Activated naive CD4-positive, alpha-beta T cell treated with anti-CD3 and anti-CD28 coated beads, Interleukin-2, amount 50 U/mL, for 24 hours (primary cell): ENCODE data around the gene TRPM7.
"Not testable (repeated sequence)": the region's sequence is repeated elsewhere in the genome, so short reads cannot be mapped to it uniquely, and the experiment has no call there.

ENCODE experiments used
- H3K27ac Mint-ChIP-seq: one replicate; pipeline ENCODE4 v1.8.0; 2021; ENCODE audit warnings: mild to moderate bottlenecking, mixed read lengths
- H3K27me3 Mint-ChIP-seq: one replicate; pipeline ENCODE4 v1.8.0; 2021; ENCODE audit warnings: mixed read lengths
- H3K36me3 Mint-ChIP-seq: one replicate; pipeline ENCODE4 v1.8.0; 2021; ENCODE audit warnings: mixed read lengths
- H3K4me1 Mint-ChIP-seq: one replicate; pipeline ENCODE4 v1.8.0; 2021; ENCODE audit warnings: mixed read lengths
- H3K4me3 Mint-ChIP-seq: one replicate; pipeline ENCODE4 v1.8.0; 2021; ENCODE audit warnings: mild to moderate bottlenecking, mixed read lengths
- H3K9me3 Mint-ChIP-seq: one replicate; pipeline ENCODE4 v1.8.0; 2021; ENCODE audit warnings: mixed read lengths

TRPM7 gene, protein sequence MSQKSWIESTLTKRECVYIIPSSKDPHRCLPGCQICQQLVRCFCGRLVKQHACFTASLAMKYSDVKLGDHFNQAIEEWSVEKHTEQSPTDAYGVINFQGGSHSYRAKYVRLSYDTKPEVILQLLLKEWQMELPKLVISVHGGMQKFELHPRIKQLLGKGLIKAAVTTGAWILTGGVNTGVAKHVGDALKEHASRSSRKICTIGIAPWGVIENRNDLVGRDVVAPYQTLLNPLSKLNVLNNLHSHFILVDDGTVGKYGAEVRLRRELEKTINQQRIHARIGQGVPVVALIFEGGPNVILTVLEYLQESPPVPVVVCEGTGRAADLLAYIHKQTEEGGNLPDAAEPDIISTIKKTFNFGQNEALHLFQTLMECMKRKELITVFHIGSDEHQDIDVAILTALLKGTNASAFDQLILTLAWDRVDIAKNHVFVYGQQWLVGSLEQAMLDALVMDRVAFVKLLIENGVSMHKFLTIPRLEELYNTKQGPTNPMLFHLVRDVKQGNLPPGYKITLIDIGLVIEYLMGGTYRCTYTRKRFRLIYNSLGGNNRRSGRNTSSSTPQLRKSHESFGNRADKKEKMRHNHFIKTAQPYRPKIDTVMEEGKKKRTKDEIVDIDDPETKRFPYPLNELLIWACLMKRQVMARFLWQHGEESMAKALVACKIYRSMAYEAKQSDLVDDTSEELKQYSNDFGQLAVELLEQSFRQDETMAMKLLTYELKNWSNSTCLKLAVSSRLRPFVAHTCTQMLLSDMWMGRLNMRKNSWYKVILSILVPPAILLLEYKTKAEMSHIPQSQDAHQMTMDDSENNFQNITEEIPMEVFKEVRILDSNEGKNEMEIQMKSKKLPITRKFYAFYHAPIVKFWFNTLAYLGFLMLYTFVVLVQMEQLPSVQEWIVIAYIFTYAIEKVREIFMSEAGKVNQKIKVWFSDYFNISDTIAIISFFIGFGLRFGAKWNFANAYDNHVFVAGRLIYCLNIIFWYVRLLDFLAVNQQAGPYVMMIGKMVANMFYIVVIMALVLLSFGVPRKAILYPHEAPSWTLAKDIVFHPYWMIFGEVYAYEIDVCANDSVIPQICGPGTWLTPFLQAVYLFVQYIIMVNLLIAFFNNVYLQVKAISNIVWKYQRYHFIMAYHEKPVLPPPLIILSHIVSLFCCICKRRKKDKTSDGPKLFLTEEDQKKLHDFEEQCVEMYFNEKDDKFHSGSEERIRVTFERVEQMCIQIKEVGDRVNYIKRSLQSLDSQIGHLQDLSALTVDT (N-terminal part only)

DNA sequence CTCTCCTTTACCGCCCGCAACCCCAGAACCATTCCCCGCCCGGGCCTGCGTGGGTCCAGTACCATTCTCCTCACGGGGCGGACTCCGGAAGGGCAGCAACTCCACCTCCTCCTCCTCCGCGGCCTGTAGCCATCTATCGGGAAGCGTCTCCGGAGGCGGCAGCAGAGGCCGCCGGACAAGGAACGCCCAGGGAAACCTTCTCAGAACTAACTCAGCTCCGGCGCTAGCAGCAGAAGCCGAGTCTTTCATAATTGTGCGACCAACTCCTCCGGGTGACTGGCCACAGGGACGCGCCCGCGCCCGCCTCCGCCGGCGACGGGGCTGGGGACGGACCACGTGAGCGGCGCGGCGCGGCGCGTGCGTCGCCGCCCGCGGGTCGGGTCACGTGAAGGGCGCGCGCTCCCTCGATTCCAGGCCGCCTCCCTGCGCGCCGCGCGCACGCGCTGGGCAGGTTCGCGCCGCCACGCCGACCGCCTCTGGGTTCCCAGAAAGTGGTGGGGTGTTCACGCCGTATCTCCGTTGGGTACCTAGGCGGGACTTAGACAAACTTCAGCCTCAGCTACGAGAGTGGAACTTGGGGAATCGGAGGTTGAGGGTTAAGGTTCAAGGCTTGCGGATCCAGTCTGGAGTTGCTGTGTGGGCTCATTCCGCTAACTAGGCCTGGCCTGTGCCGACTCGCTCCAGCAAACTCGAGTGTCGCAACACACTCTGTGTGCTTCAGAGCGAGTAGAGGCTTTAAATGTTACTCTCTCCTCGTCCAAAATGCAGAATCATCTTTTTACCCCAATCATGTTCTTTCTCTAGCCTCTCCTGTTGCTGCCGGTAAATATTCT is at the start of gene TRPM7:
Gene TRPM7 (minus strand): TSS at position 329 of the 833 bp plus-strand sequence. CDS start 264 bp downstream, at position 65.
- peak within 1 kb of the TSS; percentile 99 for H3K4me3 Mint-ChIP-seq
- peak within 1 kb of the TSS; percentile 97 for H3K27ac Mint-ChIP-seq
- peaks cover 53% of the 10 kb centered on the region for H3K4me1 Mint-ChIP-seq
- peaks cover 7% of the 10 kb centered on the region for H3K36me3 Mint-ChIP-seq
- H3K27me3 Mint-ChIP-seq = no peaks in the 10 kb centered on the region
- H3K9me3 Mint-ChIP-seq = no peaks in the 10 kb centered on the region

DNA sequence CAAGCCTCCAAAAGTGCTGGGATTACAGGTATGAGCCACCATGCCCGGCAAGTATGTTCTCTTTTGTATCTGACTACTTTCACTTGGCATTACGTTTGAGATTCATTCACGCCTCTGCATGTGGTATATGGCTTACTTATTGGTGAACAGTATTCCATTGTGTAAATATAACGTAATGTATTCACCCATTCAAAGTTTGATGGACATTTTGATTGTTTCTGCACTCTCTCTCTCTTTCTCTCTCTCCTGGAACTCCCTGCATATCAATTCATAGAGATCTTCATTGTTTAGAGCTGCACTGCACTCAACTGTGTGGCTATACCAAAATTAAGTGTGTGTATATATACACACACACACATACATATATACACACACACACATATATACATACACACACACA is 48.6 kb upstream of the TRPM7 start:
- H3K4me1 Mint-ChIP-seq = no peaks in the 10 kb centered on the region
- H3K4me3 Mint-ChIP-seq = no peak overlapping the region
- no peaks in the 10 kb centered on the region for H3K9me3 Mint-ChIP-seq
- no peak overlapping the region for H3K27ac Mint-ChIP-seq
- peaks cover 18% of the 10 kb centered on the region for H3K36me3 Mint-ChIP-seq
- no peaks in the 10 kb centered on the region for H3K27me3 Mint-ChIP-seq

DNA sequence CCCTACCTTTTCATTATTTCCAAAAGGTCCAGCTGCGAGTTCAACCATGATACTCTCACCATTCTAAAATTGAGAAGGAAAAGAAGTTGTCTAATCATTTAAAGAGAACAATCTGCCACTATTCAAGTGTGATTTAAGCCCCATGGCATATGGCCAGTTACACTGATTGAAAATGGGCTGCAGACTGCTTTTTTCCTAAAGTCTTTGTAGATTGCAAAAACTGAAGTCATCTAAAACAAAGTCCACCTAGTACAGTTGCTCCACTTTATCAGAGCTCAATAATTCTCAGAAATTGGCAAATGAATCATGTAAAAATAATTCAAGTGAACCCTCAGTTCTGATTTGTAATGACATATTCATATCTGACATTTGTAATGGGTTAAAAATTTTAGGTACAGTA is 39.7 kb upstream of the TRPM7 start:
- H3K4me1 Mint-ChIP-seq = peaks cover 7% of the 10 kb centered on the region
- H3K4me3 Mint-ChIP-seq = no peak overlapping the region
- H3K27me3 Mint-ChIP-seq = no peaks in the 10 kb centered on the region
- no peaks in the 10 kb centered on the region for H3K9me3 Mint-ChIP-seq
- H3K36me3 Mint-ChIP-seq = peaks cover 15% of the 10 kb centered on the region
- H3K27ac Mint-ChIP-seq = no peak overlapping the region

DNA sequence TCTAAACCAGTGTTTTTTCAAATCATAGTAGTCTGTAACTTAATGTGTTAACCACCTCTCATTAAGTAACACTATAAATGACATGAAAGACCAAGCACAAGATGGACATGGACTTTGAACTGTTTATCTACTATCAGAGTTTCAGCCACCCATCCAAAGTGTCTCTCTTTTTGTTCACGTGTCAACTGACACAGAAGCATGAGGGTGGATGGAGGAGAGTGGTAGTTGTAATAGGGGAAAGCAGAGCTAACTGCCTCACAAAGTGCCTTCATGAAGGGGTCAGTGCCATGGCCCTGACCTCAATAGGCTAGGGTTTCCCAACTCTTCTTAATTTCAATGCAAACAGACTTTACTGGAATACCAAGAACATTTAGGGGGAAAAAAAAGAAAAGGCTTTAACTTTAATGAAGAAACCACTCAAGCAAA is 32.1 kb upstream of the TRPM7 start:
- Mint-ChIP-seq H3K27ac (no peak overlapping the region), H3K9me3 (no peaks in the 10 kb centered on the region), H3K27me3 (no peaks in the 10 kb centered on the region), H3K4me3 (no peak overlapping the region), H3K36me3 (peaks cover 19% of the 10 kb centered on the region), H3K4me1 (no peaks in the 10 kb centered on the region)

DNA sequence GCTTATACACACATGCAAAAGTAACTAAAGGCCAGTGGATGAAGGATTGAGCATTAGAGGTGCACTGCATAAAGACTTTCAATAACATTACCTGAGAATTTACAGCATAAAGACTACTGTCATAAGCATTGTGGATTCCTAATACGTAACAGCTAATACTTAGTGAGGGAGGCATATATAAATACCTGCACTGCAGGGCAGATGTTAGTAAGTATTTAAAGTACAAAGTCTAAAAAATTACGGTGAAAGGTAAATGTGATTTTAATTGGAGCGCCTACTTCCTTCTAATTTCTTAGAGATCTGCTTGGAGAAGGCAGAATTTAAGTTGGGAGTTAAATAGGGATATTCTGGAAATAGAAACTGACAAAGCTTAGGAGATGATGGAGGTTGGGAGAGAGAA is 25.4 kb upstream of the TRPM7 start:
- Mint-ChIP-seq H3K27me3 (no peaks in the 10 kb centered on the region), H3K27ac (no peak overlapping the region), H3K4me3 (no peak overlapping the region), H3K36me3 (peaks cover 5% of the 10 kb centered on the region), H3K4me1 (no peaks in the 10 kb centered on the region), H3K9me3 (no peaks in the 10 kb centered on the region)

DNA sequence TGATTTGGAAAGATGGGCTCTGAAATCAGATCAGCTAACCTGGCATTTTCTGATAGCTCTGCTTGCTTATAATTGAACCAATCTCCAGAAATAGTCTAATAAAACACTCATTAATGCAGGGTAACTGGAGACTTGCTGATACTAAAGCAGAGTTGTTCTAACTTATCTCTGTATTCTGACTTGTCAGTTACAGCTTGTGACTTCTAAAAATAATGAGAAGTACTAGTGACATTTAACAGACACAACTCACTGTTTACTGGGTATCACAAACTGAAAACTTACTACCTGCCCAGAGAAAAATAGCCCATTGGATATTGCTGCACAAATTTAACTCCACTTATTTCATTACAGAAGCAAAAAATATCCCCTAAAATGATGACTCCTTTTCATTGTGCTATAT is 24.0 kb upstream of the TRPM7 start:
- H3K9me3 Mint-ChIP-seq = no peaks in the 10 kb centered on the region
- H3K27ac Mint-ChIP-seq = peak overlapping the region; percentile 1

DNA sequence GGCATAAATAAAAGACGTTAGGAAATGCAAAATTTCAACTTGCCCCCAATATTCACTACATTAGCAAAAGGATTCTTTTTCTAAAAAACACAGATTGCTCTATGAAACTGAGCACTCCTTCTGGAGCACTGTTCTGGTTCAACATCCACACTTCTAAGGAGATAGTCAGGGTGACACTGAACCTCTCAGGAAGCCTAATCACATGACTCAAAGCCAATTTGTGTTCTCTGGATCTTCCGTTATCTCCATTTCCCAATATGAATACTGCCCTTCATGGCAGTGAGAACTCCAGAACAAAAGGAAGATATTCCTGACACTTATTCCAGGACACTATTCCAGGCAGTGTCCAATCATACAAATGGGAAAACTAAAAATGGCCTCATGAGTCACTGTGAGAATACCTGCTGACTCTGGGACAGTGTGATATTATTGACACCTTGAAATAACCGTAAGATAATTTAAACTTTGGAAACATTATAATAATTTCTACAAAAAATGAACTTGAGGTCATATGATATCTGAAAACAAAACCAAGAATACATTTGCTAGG is 21.4 kb upstream of the TRPM7 start:
- Mint-ChIP-seq H3K36me3 (peaks cover 2% of the 10 kb centered on the region), H3K4me1 (no peaks in the 10 kb centered on the region), H3K4me3 (no peak overlapping the region), H3K27ac (no peak overlapping the region), H3K9me3 (no peaks in the 10 kb centered on the region), H3K27me3 (no peaks in the 10 kb centered on the region)

More for the DNA sequence above, 24.0 kb upstream of the TRPM7 start:
- no peak overlapping the region for H3K4me3 Mint-ChIP-seq
- H3K27me3 Mint-ChIP-seq = no peaks in the 10 kb centered on the region
- H3K36me3 Mint-ChIP-seq = peaks cover 2% of the 10 kb centered on the region
- no peaks in the 10 kb centered on the region for H3K4me1 Mint-ChIP-seq

DNA sequence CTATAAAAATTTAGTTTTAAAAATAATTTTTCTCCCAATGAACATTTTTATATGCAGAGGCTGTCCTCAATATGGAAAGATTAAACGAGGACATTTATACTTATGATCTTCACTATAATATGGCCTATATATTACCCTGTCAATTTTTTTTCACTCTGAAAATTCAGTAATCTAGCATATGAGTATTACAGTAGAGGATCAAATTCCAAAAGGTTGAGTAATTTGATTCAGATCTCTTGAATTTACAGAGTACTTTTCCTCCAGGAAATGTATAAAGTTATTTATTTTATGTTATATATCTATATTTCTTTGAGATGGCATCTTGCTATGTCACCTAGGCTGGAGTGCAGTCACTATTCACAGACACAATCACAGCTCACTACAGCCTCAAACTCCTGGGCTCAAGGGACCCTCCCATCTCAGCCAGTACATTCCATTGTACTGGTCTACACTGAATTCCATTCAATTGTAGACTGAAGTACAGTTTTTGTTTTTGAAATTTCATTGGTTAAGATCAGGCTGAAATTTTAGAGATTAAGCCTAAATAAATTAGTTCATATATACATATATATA is 16.3 kb upstream of the TRPM7 start:
- Mint-ChIP-seq H3K27ac (no peak overlapping the region), H3K4me3 (no peak overlapping the region), H3K27me3 (no peaks in the 10 kb centered on the region), H3K36me3 (peaks cover 7% of the 10 kb centered on the region), H3K9me3 (no peaks in the 10 kb centered on the region), H3K4me1 (no peaks in the 10 kb centered on the region)

DNA sequence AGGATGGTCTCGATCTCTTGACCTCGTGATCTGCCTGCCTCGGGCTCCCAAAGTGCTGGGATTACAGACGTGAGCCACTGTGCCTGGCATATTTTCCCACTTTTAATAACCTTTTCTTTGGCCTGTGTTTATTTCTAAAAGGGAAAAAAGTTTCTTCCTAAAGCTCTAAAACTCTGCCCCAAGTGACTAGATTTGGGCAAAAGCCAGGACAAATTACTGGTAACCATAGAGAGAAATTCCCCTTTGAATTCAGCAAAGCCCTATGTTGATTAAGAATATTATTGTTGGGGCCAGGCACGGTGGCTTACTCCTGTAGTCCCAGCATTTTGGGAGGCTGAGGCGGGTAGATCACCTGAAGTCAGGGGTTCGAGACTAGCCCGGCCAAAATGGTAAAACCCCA is 11.5 kb upstream of the TRPM7 start:
- no peak overlapping the region for H3K27ac Mint-ChIP-seq
- no peaks in the 10 kb centered on the region for H3K27me3 Mint-ChIP-seq
- peaks cover 5% of the 10 kb centered on the region for H3K36me3 Mint-ChIP-seq
- no peaks in the 10 kb centered on the region for H3K4me1 Mint-ChIP-seq
- H3K4me3 Mint-ChIP-seq = no peak overlapping the region
- H3K9me3 Mint-ChIP-seq = no peaks in the 10 kb centered on the region

DNA sequence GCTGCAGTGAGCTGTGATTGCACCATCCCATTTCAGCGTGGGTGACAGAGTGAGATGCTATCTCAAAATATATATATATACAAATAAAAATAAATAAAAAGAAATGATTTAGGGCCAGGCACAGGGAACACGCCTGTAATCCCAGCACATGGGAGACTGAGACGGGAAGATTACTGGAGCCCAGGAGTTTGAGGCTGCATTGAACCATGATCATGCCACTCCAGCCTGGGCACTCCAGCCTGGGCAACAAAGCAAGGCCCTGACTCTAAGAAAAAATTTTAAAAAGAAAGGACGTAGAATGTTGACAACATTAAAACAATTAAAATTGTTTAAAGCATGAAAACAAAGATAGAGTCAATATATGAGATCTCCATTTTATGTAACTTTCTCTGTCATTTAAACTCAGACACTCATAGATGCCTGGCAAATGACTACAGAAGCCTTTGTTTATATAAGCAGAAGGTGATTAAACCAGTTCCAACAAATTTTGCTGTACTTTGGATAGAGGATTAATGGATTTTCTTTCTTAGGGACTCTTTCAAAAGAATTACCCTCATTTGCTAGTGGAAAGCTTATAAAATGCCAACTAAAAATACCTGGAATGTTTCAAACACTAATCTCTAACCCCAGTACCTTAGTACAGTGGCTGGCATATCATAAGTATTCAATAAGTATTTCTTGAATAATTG is 10.7 kb upstream of the TRPM7 start:
- Mint-ChIP-seq H3K9me3 (no peaks in the 10 kb centered on the region), H3K36me3 (peaks cover 5% of the 10 kb centered on the region), H3K27me3 (no peaks in the 10 kb centered on the region), H3K27ac (no peak overlapping the region), H3K4me3 (no peak overlapping the region), H3K4me1 (no peaks in the 10 kb centered on the region)

DNA sequence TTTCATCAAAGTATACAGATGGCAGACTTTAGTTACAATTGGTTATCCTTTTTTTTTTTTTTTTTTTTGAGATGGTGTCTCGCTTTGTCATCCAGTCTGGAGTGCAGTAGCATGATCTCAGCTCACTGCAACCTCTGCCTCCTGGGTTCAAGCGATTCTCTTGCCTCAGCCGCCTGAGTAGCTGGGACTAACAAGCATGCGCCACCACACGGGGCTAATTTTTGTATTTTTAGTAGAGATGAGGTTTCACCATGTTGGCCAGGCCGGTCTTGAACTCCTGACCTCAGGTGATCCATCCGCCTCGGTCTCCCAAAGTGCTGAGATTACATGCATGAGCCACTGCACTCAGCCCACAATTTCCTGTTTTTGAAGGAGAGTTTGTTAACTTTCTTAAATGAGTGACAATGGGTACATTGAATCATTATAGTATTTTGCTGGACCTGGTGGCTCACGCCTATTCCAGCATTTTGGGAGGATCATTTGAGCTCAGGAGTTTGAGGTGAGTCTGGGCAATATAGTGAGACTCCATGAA is 8.1 kb upstream of the TRPM7 start:
- not testable (repeated sequence) for H3K27me3 Mint-ChIP-seq, H3K4me3 Mint-ChIP-seq, H3K4me1 Mint-ChIP-seq, H3K36me3 Mint-ChIP-seq, H3K9me3 Mint-ChIP-seq, H3K27ac Mint-ChIP-seq

DNA sequence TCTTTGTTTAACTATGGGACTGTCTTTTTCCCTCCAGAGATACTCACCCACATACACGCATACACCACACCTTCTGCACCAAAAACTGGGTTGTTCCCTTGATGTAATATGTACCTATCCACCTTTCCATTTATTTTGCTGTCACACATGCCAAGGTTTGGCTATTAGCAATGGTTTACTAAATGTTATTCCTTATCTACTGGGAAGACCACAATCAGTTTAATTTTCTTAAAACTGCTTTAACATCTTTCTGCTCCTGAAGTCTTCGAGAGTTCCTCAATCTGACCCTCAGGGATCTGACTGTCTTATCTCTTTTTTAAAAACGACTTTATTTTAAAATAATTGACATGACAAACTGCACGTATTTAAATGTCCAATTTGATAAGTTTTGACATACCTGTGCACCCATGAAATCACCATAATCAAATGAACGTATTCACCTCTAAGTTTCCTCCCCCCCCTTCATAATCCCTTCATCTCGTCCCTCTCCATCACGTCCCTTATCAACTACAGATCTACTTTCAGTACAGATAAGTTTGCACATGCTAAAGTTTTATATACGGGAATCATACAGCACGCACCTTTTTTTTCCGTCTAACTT is 805 bp upstream of the TRPM7 start:
- Mint-ChIP-seq H3K9me3 (no peaks in the 10 kb centered on the region), H3K27ac (peak overlapping the region; percentile 96), H3K4me3 (peak overlapping the region; percentile 99), H3K27me3 (no peaks in the 10 kb centered on the region), H3K4me1 (peaks cover 46% of the 10 kb centered on the region), H3K36me3 (peaks cover 7% of the 10 kb centered on the region)

DNA sequence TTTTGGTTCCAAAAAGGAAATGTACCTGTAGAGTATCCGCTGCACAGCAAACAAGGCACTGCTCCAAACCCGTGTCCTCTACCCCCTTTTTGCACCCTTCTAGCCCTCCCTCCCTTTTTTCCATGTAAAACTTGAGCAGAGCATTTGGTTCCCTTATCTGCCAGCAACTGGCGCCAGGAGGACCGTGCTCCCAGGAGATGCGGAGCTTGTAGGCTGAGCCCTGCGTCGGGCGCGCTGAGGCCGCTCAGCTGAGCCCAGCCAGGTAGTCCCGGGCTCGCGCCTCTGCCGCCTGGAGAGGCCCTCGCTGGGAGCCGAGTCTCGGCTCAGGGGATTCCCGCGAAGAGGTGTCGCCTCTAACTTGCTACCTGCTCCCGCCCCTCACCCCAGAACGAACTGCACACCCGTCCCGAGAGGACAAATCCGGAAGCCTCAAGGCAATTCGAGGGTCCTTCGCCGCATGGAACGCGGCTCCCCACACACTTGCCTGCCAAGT is 575 bp downstream of the TRPM7 start:
- Mint-ChIP-seq H3K4me1 (peaks cover 60% of the 10 kb centered on the region), H3K27ac (peak overlapping the region; percentile 97), H3K4me3 (peak overlapping the region; percentile 99)

More for the DNA sequence above, 575 bp downstream of the TRPM7 start:
- Mint-ChIP-seq H3K27me3 (no peaks in the 10 kb centered on the region), H3K36me3 (peaks cover 9% of the 10 kb centered on the region), H3K9me3 (no peaks in the 10 kb centered on the region)
